Stomach (tissue), 9 donors: ENCODE measurements around the gene WDR4. TPM values are rescaled to one million over a fixed set of nuclear protein-coding genes. Genes with fewer than 3 reads are reported as not detected.

ENCODE experiments used
- DNase-seq, 2 donors: peaks; one replicate each; pipeline versions ENCODE4 v3.0.0 to v3.0.0-alpha.2; 2013 to 2019
- H3K27ac ChIP-seq, 5 donors: fragments of 200-600 bp in 4 of 5; sonication (generic) in 4 of 5; one replicate each; pipeline ENCODE4 v1.5.1; 2013 to 2019; ENCODE audit warnings: mild to moderate bottlenecking in 1 of 5, moderate library complexity in 1 of 5
- H3K27me3 ChIP-seq, 3 donors: fragments of 200-600 bp; sonication (generic); one replicate each; pipeline ENCODE4 v1.5.1; 2017 to 2019; ENCODE audit warnings: mixed run types in 1 of 3
- H3K36me3 ChIP-seq, 4 donors: fragments of 200-600 bp; sonication (generic); 1 replicate in 3 of 4; 2 replicates in 1 of 4; pipeline ENCODE4 v1.5.1; 2016 to 2019
- H3K4me1 ChIP-seq, 4 donors: fragments of 200-600 bp; sonication (generic); one replicate each; pipeline ENCODE4 v1.5.1; 2016 to 2019
- H3K4me3 ChIP-seq, 4 donors: fragments of 200-600 bp; sonication (generic) in 3 of 4; one replicate each; pipeline ENCODE4 v1.5.1; 2016 to 2019; ENCODE audit warnings: mild to moderate bottlenecking in 1 of 4
- H3K9me3 ChIP-seq, 4 donors: fragments of 200-600 bp; sonication (generic); one replicate each; pipeline ENCODE4 v1.5.1; 2016 to 2019
- EP300 ChIP-seq: sonication (generic); formaldehyde crosslinking; IDR thresholded peaks from one replicate; pipeline ENCODE4 v1.6.1; 2017; ENCODE audit warnings: antibody characterized with exemption
- POLR2A ChIP-seq, 4 donors: fragments of 450-650 bp; IDR thresholded peaks; one replicate each; pipeline ENCODE4 v1.6.1; 2016; ENCODE audit warnings: antibody characterized with exemption in 4 of 4, control low read depth in 2 of 4, mild to moderate bottlenecking in 1 of 4, moderate library complexity in 1 of 4
- POLR2AphosphoS5 ChIP-seq, 3 donors: sonication (generic); formaldehyde crosslinking; IDR thresholded peaks; one replicate each; pipeline ENCODE4 v1.6.1; 2016; ENCODE audit warnings: antibody characterized with exemption in 3 of 3
- WGBS, 5 donors: extraction: QIAGEN DNeasy Blood & Tissue Kit in 3 of 5; methylation state at CpG; one replicate each; pipeline versions ENCODE4 v1.1.5 to v1.1.7; 2013 to 2018; 5-methylcytosine and 5-hydroxymethylcytosine counted together
- intact Hi-C: fragments of 100-400 bp; cut with DNase I; formaldehyde crosslinking; loops from one replicate; pipeline ENCODE4 v1.15.1; 2023; ENCODE audit warnings: low total_unique reads
- polyA plus RNA-seq, 3 donors: library from polyadenylated mRNA; stranded (reverse); fragments of 200-250 nt; gene quantifications; one replicate each; pipeline ENCODE4 v1.2.3, GENCODE V29; 2013
- total RNA-seq, 5 donors: library from RNA; depleted of rRNA; stranded (reverse); fragments of >200 nt; gene quantifications; one replicate each; pipeline versions ENCODE4 v1.1.0 to v1.2.3, GENCODE V29; 2014 to 2016
- TF ChIP-seq, protein P1 (sequence below), 7 experiments: fragments of 450-650 bp in 4 of 7; fragments of 200-600 bp in 3 of 7; sonication (generic) in 3 of 7; IDR thresholded peaks; one replicate each; pipeline ENCODE4 v1.5.1; 2016 to 2019; ENCODE audit warnings: antibody characterized with exemption in 7 of 7, control low read depth in 2 of 7, mild to moderate bottlenecking in 1 of 7
- donor health status: healthy with polysubstance abuse.
- donor health status: Bipolar disorder and iron deficiency.
- donor health status: healthy.

WDR4 gene
- total and polyA plus RNA-seq, 8 donors, result 7.5 to 285 (median 9.5) TPM

DNA sequence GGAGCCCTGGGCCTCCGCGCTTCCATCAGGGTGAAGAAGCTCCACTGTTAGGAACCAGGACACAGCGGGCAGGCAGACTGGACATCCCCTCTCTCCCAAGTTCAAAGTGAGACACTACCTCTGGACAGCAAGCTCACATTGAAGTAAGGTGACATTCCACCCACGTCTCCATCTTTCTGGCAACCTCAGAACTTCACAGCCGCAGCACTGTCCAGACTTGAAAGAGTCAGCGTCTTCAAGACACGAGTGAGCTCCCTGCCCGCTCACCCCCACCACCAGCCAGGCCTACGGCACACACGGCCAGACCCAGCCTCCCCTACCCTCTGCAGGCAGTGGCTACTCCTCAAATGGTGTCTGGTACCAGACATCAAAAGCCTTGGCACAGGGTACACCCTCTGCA is 11.1 kb downstream of the WDR4 start:
- no peak for DNase-seq
- intact Hi-C loops, result no loop called here
- peaks cover 0 to 13% (median 0%) of the 10 kb centered on the region in 4 donors for H3K4me1 ChIP-seq
- H3K36me3 ChIP-seq, result peaks cover 49 to 97% (median 92%) of the 10 kb centered on the region in 4 donors
- TF ChIP-seq POLR2AphosphoS5 (IDR thresholded peaks at IDR 0.05), result no peak
- TF ChIP-seq EP300, result no peak
- no peak for TF ChIP-seq POLR2A (IDR thresholded peaks at IDR 0.05)
- TF ChIP-seq, protein P1, sequence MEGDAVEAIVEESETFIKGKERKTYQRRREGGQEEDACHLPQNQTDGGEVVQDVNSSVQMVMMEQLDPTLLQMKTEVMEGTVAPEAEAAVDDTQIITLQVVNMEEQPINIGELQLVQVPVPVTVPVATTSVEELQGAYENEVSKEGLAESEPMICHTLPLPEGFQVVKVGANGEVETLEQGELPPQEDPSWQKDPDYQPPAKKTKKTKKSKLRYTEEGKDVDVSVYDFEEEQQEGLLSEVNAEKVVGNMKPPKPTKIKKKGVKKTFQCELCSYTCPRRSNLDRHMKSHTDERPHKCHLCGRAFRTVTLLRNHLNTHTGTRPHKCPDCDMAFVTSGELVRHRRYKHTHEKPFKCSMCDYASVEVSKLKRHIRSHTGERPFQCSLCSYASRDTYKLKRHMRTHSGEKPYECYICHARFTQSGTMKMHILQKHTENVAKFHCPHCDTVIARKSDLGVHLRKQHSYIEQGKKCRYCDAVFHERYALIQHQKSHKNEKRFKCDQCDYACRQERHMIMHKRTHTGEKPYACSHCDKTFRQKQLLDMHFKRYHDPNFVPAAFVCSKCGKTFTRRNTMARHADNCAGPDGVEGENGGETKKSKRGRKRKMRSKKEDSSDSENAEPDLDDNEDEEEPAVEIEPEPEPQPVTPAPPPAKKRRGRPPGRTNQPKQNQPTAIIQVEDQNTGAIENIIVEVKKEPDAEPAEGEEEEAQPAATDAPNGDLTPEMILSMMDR (IDR thresholded peaks at IDR 0.05), result no peak
- no peak overlapping the region for H3K4me3 ChIP-seq
- H3K27ac ChIP-seq, result no peak overlapping the region
- H3K27me3 ChIP-seq, result no peaks in the 10 kb centered on the region
- WGBS, 5 donors, result 88 to 94% (median 91%) methylated on average over 7 to 10 of the region's 10 CpGs
- H3K9me3 ChIP-seq, result no peaks in the 10 kb centered on the region

DNA sequence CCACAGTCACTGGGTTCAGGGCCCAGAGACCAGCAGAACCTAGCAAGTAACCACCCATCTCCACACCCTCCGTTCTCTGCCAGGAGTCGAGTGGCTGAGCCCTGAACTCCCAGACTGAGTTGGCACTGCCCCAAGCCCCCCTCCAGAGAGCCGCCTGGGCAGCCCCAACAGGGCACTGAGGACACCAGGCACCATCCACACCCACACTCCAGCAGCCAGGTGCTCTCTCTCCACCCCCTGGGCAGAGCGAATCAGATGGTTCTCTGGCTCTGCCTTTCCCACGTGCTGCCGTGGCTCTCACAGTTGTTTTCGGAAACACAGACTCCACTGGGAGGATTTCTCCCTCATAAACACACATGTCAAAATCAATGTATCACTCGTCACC is 13.6 kb downstream of the WDR4 start:
- Histone ChIP-seq H3K27ac (no peak overlapping the region), H3K27me3 (no peaks in the 10 kb centered on the region), H3K4me1 (peaks cover 0 to 20% (median 0%) of the 10 kb centered on the region in 4 donors), H3K4me3 (no peak overlapping the region), H3K9me3 (no peaks in the 10 kb centered on the region), H3K36me3 (peaks cover 37 to 97% (median 92%) of the 10 kb centered on the region in 4 donors)
- TF ChIP-seq, protein P1 (IDR thresholded peaks at IDR 0.05), result no peak
- no peak for TF ChIP-seq POLR2A (IDR thresholded peaks at IDR 0.05)
- intact Hi-C loops, result no loop called here
- WGBS, 5 donors, result 53 to 78% (median 72%) methylated on average over 8 of the region's 8 CpGs
- DNase-seq, result no peak

DNA sequence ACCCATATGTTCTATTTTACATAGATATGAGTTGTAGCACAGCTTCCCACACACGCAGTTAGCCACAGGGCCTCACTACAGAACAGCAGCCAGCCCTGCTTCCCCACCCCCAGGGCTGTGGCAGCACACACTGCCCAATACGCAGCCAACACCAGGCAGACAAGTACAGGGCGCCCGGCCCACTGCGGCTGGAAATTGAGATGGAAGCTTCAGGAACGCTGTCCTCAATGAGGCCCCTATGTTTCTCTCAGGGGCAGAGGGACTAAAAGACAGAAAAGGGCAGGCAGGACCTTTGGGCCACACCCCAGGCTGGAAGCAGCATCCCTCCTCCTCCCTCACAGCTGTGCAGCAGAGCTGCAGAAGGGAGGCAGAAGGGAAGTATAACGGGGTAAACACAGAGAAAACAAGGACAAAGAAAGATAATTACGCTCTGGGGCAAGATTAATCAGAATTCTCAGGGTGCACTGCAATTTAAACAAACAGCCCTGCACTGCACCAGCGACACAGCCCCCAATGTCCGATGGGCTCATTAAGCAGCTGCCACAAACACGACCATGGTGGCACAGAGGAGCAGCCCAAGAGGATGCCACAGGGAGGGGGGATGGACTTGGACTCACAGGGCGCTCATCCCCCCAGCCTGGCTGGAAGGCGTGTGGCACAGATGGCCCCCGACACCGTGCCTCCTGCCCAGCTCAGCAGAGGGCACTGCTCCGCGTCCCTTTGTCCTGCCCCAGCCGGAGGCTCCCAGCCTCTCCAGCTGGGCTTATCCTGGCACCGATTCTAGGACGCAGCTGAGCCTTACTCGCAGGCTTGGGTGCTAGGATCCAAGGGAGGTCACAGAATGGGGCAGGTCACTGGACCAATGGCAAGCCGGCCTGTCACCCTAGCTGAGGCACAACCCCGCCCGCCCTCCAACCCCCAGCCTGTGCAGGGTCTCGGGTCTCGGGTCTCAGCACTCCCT is 14.2 kb downstream of the WDR4 start:
- 79 to 91% (median 83%) methylated on average over 13 to 26 of the region's 26 CpGs for WGBS, 5 donors
- peaks cover 41 to 97% (median 92%) of the 10 kb centered on the region in 4 donors for H3K36me3 ChIP-seq
- H3K4me1 ChIP-seq, result peaks cover 0 to 20% (median 0%) of the 10 kb centered on the region in 4 donors
- TF ChIP-seq EP300 (no peak), POLR2A (IDR thresholded peaks at IDR 0.05) (no peak), POLR2AphosphoS5 (IDR thresholded peaks at IDR 0.05) (no peak)
- TF ChIP-seq, protein P1 (IDR thresholded peaks at IDR 0.05), result no peak
- H3K4me3 ChIP-seq, result no peak overlapping the region
- peak in 1 of 2 donors; percentile 48 for DNase-seq
- no peak overlapping the region for H3K27ac ChIP-seq
- intact Hi-C loops, result no loop called here
- no peaks in the 10 kb centered on the region for H3K27me3 ChIP-seq
- no peaks in the 10 kb centered on the region for H3K9me3 ChIP-seq

DNA sequence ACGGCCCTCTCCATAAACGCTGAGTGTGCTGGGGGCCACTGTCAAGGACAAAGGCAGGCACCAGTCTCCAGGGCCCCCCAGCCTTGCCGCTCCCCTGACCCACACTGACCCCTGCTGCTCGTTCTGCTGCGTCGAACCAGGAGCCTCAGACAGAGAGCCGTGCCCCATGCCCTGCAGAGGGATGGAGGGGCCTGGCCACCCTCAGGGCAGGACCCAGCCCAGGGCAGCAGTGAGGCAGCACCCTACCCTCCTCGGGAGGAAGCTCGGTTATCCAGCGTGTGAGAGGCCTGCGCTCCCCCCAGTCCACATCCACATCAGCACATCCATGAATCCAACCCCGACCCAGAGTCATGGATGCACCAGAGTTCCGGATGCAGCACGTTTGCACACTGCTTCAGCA is 15.1 kb downstream of the WDR4 start:
- intact Hi-C loops, result no loop called here
- no peak overlapping the region for H3K4me3 ChIP-seq
- WGBS, 5 donors, result 85 to 99% (median 92%) methylated on average over 12 to 14 of the region's 14 CpGs
- TF ChIP-seq EP300 (no peak), POLR2AphosphoS5 (IDR thresholded peaks at IDR 0.05) (no peak)
- TF ChIP-seq, protein P1 (IDR thresholded peaks at IDR 0.05), result no peak
- peaks cover 47 to 97% (median 92%) of the 10 kb centered on the region in 4 donors for H3K36me3 ChIP-seq
- H3K27ac ChIP-seq, result no peak overlapping the region
- H3K4me1 ChIP-seq, result peaks cover 0 to 20% (median 0%) of the 10 kb centered on the region in 4 donors
- H3K9me3 ChIP-seq, result no peaks in the 10 kb centered on the region
- DNase-seq, result no peak
- H3K27me3 ChIP-seq, result no peaks in the 10 kb centered on the region
